ENCODE measurements around the gene LCN10. TPM values are rescaled to one million over a fixed set of nuclear protein-coding genes. Genes with fewer than 3 reads are reported as not detected.

The LCN10 gene
- polyA plus RNA-seq, 12 donors: 2.0 to 21.3 (median 7.1) TPM; not detected in 1

- DNase-seq: no peak
Measured at GRCh38 chr9:136703276-136703860, 39.4 kb downstream of the LCN10 start.

GRCh38 chr9:136701668-136702053 is 41.1 kb downstream of the LCN10 start:
- no peak for DNase-seq

GRCh38 chr9:136700959-136701667 is 41.6 kb downstream of the LCN10 start:
- no peak for DNase-seq

- DNase-seq: no peak
Measured at GRCh38 chr9:136700304-136700703, 42.4 kb downstream of the LCN10 start.

GRCh38 chr9:136698635-136699246 is 44.0 kb downstream of the LCN10 start:
- no peak for DNase-seq

- DNase-seq: no peak
Measured at GRCh38 chr9:136697821-136698526, 44.8 kb downstream of the LCN10 start.

- DNase-seq: no peak
Measured at GRCh38 chr9:136697146-136697820, 45.5 kb downstream of the LCN10 start.

- no peak for DNase-seq
Measured at GRCh38 chr9:136696502-136696901, 46.2 kb downstream of the LCN10 start.

- no peak for DNase-seq
Measured at GRCh38 chr9:136695955-136696354, 46.8 kb downstream of the LCN10 start.

- DNase-seq: no peak
Measured at GRCh38 chr9:136695435-136695895, 47.3 kb downstream of the LCN10 start.

- no peak for DNase-seq
Measured at GRCh38 chr9:136694872-136695247, 47.9 kb downstream of the LCN10 start.

- no peak for DNase-seq
Measured at GRCh38 chr9:136694163-136694871, 48.4 kb downstream of the LCN10 start.

- DNase-seq: no peak
Measured at GRCh38 chr9:136693490-136694162, 49.1 kb downstream of the LCN10 start.

GRCh38 chr9:136693135-136693489 is 49.6 kb downstream of the LCN10 start:
- no peak for DNase-seq

GRCh38 chr9:136692185-136693134 is 50.3 kb downstream of the LCN10 start:
- no peak for DNase-seq

- no peak for DNase-seq
Measured at GRCh38 chr9:136691316-136692184, 51.2 kb downstream of the LCN10 start.

- no peak for DNase-seq
Measured at GRCh38 chr9:136690806-136691261, 51.9 kb downstream of the LCN10 start.

GRCh38 chr9:136690104-136690805 is 52.5 kb downstream of the LCN10 start:
- no peak for DNase-seq
